Neural progenitor cell (in vitro differentiated cells): ENCODE data around the gene OAS1. TPM values are rescaled to one million over a fixed set of nuclear protein-coding genes. Genes with fewer than 3 reads are reported as not detected.

ENCODE experiments used
- DNase-seq: peaks from one replicate; pipeline ENCODE4 v3.0.0-alpha.2; 2016; ENCODE audit warnings: low spot score
- H2AFZ ChIP-seq: fragments of 200-600 bp; sonication (generic); replicated peaks from 2 replicates; pipeline ENCODE4 v1.6.1; 2016; ENCODE audit warnings: antibody characterized with exemption
- H3F3A ChIP-seq: fragments of 200-600 bp; sonication (generic); 2 replicates; pipeline ENCODE4 v1.6.1; 2016; ENCODE audit warnings: antibody characterized with exemption, low read depth
- H3K27ac ChIP-seq: fragments of 200-600 bp; sonication (generic); 2 replicates; pipeline ENCODE4 v1.5.1; 2016; ENCODE audit warnings: mild to moderate bottlenecking
- H3K27me3 ChIP-seq: fragments of 200-600 bp; sonication (generic); 2 replicates; pipeline ENCODE4 v1.6.1; 2016; ENCODE audit warnings: mild to moderate bottlenecking, moderate library complexity
- H3K36me3 ChIP-seq: fragments of 200-600 bp; sonication (generic); 2 replicates; pipeline ENCODE4 v1.5.1; 2016
- H3K4me1 ChIP-seq: fragments of 200-600 bp; sonication (generic); 2 replicates; pipeline ENCODE4 v1.6.1; 2016; ENCODE audit warnings: mixed run types
- H3K4me2 ChIP-seq: fragments of 200-600 bp; sonication (generic); 2 replicates; pipeline ENCODE4 v1.6.1; 2016
- H3K4me3 ChIP-seq: fragments of 200-600 bp; sonication (generic); 2 replicates; pipeline ENCODE4 v1.5.1; 2016
- H3K79me2 ChIP-seq: fragments of 200-600 bp; sonication (generic); 2 replicates; pipeline ENCODE4 v1.6.1; 2016; ENCODE audit warnings: low read depth
- H3K9ac ChIP-seq: fragments of 200-600 bp; sonication (generic); 2 replicates; pipeline ENCODE4 v1.6.1; 2016
- H3K9me3 ChIP-seq: fragments of 200-600 bp; sonication (generic); 2 replicates; pipeline ENCODE4 v1.5.1; 2016; ENCODE audit warnings: low read depth
- H4K20me1 ChIP-seq: fragments of 200-600 bp; sonication (generic); 2 replicates; pipeline ENCODE4 v1.6.1; 2016; ENCODE audit warnings: low read depth
- H3K27ac Mint-ChIP-seq: 3 replicates; pipeline ENCODE4 v1.8.0; 2021; ENCODE audit warnings: mixed read lengths
- H3K27me3 Mint-ChIP-seq: 2 replicates; pipeline ENCODE4 v1.8.0; 2022; ENCODE audit warnings: low read depth, mild to moderate bottlenecking, inconsistent platforms, moderate library complexity, mixed read lengths; ENCODE audit not compliant: insufficient read depth
- H3K36me3 Mint-ChIP-seq: 3 replicates; pipeline ENCODE4 v1.8.0; 2021; ENCODE audit warnings: mixed read lengths
- H3K4me1 Mint-ChIP-seq: 3 replicates; pipeline ENCODE4 v1.8.0; 2021; ENCODE audit warnings: mixed read lengths
- H3K4me3 Mint-ChIP-seq: 3 replicates; pipeline ENCODE4 v1.8.0; 2021; ENCODE audit warnings: mild to moderate bottlenecking, moderate library complexity, mixed read lengths
- H3K9me3 Mint-ChIP-seq: 3 replicates; pipeline ENCODE4 v1.8.0; 2020; ENCODE audit warnings: mixed read lengths
- EZH2 ChIP-seq: fragments of 200-600 bp; sonication (generic); IDR thresholded peaks from 2 replicates; pipeline ENCODE4 v1.6.1; 2017; ENCODE audit warnings: antibody characterized with exemption, mild to moderate bottlenecking, moderate library complexity
- EZH2phosphoT487 ChIP-seq: fragments of 200-600 bp; sonication (generic); IDR thresholded peaks from 2 replicates; pipeline ENCODE4 v1.6.1; 2017; ENCODE audit warnings: antibody characterized with exemption
- total RNA-seq: library from RNA; depleted of rRNA; stranded (reverse); fragments of >200 nt; gene quantifications from 2 replicates; pipeline ENCODE4 v1.2.3, GENCODE V29; 2015; ENCODE audit warnings: low replicate concordance
- TF ChIP-seq, protein P1 (sequence below): fragments of 200-600 bp; sonication (generic); IDR thresholded peaks from 2 replicates; pipeline ENCODE4 v1.5.1; 2017; ENCODE audit warnings: antibody characterized with exemption, mild to moderate bottlenecking

OAS1 gene
- total RNA-seq, 1 donor from 2014 or later = not detected

DNA sequence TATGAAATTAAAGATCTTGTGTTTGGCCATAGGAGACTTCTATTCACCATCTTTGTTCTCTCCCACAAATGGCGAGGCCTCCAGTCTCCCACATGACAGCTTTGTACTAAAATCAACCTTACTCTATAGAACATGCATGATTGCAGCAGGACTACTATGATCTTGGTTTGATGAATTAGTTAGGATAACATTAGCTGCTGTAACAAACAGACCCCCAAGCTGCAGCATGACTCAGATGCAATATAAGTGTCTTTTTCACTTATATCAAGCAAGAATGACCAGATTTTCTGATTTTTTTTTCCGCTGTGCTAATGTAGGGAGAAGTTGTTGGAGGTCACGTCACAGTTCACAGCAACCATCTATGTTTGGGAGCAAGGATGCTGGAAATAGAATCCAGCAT is 20.7 kb downstream of the OAS1 start:
- Mint-ChIP-seq H3K9me3 (peaks cover 12% of the 10 kb centered on the region), H3K27ac (no peak overlapping the region), H3K4me1 (peaks cover 11% of the 10 kb centered on the region), H3K36me3 (no peaks in the 10 kb centered on the region), H3K27me3 (peaks cover 5% of the 10 kb centered on the region), H3K4me3 (no peak overlapping the region)
- Histone ChIP-seq H3K4me3 (no peak overlapping the region), H3K4me2 (no peak overlapping the region), H4K20me1 (no peaks in the 10 kb centered on the region), H2AFZ (no peak overlapping the region), H3K27ac (no peak overlapping the region), H3K79me2 (no peaks in the 10 kb centered on the region), H3F3A (peaks cover 9% of the 10 kb centered on the region), H3K36me3 (no peaks in the 10 kb centered on the region), H3K4me1 (peaks cover 9% of the 10 kb centered on the region), H3K9ac (no peak overlapping the region), H3K9me3 (no peaks in the 10 kb centered on the region), H3K27me3 (peaks cover 4% of the 10 kb centered on the region)
- DNase-seq = no peak
- TF ChIP-seq EZH2phosphoT487 = no peak
- TF ChIP-seq EZH2 = no peak
- TF ChIP-seq, protein P1, sequence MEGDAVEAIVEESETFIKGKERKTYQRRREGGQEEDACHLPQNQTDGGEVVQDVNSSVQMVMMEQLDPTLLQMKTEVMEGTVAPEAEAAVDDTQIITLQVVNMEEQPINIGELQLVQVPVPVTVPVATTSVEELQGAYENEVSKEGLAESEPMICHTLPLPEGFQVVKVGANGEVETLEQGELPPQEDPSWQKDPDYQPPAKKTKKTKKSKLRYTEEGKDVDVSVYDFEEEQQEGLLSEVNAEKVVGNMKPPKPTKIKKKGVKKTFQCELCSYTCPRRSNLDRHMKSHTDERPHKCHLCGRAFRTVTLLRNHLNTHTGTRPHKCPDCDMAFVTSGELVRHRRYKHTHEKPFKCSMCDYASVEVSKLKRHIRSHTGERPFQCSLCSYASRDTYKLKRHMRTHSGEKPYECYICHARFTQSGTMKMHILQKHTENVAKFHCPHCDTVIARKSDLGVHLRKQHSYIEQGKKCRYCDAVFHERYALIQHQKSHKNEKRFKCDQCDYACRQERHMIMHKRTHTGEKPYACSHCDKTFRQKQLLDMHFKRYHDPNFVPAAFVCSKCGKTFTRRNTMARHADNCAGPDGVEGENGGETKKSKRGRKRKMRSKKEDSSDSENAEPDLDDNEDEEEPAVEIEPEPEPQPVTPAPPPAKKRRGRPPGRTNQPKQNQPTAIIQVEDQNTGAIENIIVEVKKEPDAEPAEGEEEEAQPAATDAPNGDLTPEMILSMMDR = no peak

DNA sequence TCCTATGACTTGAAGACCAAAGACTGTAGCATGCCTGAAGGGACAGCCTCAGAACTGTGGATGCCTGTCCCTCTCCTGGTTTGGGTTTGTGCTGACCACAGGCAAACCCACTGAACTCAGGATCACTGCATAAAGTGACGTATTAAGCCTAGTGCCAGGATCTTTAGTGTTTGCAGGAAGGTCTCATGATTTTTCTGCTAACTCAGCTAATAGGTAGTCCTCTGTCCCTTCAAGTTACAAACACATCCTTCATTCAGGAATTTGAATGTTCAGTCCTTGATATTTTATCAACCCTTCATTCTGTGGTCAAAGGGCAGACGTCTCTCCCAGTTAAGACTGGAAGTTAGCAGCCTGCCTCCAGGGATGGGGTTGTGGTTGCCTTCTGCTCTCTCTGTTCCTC is 21.2 kb downstream of the OAS1 start:
- peaks cover 14% of the 10 kb centered on the region for H3K4me1 ChIP-seq
- no peak overlapping the region for H3K4me2 ChIP-seq
- TF ChIP-seq, protein P1 = no peak
- no peak for TF ChIP-seq EZH2
- Mint-ChIP-seq H3K27me3 (peaks cover 5% of the 10 kb centered on the region), H3K9me3 (peaks cover 12% of the 10 kb centered on the region), H3K36me3 (no peaks in the 10 kb centered on the region), H3K4me3 (no peak overlapping the region), H3K4me1 (peaks cover 15% of the 10 kb centered on the region), H3K27ac (no peak overlapping the region)
- peaks cover 14% of the 10 kb centered on the region for H3F3A ChIP-seq
- DNase-seq = no peak
- H3K27me3 ChIP-seq = peaks cover 4% of the 10 kb centered on the region
- H3K9ac ChIP-seq = no peak overlapping the region
- no peak overlapping the region for H3K27ac ChIP-seq
- H3K4me3 ChIP-seq = no peak overlapping the region
- no peaks in the 10 kb centered on the region for H4K20me1 ChIP-seq
- no peaks in the 10 kb centered on the region for H3K79me2 ChIP-seq
- H2AFZ ChIP-seq = no peak overlapping the region
- H3K36me3 ChIP-seq = no peaks in the 10 kb centered on the region
- H3K9me3 ChIP-seq = no peaks in the 10 kb centered on the region

DNA sequence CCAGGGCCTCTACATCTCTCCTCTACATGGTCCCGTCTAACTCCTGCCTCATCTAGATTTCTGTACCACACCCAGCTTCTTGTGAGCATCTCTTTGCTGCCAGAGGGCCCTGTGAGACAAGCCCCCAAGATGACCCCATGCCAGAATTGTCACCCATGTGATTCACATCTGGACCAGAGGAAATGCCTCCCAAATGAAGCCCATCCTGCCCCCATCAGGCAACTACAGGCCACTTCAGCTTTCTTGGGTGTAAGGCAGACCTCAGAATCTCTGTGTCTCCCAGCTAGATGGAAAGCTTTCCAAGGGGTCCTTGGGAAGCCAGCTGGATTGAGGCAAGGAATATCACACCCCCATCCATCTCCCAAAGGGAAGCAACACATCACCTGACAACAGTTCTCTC is 22.2 kb downstream of the OAS1 start:
- no peaks in the 10 kb centered on the region for H3K79me2 ChIP-seq
- no peak overlapping the region for H2AFZ ChIP-seq
- DNase-seq = no peak

More for the DNA sequence above, 22.2 kb downstream of the OAS1 start:
- TF ChIP-seq EZH2phosphoT487 = no peak
- no peak for TF ChIP-seq EZH2
- TF ChIP-seq, protein P1 = peak; percentile 48
- Histone ChIP-seq H3K9ac (no peak overlapping the region), H3F3A (peaks cover 17% of the 10 kb centered on the region), H3K9me3 (no peaks in the 10 kb centered on the region), H3K4me3 (no peak overlapping the region), H3K27me3 (peaks cover 4% of the 10 kb centered on the region), H3K4me1 (peaks cover 15% of the 10 kb centered on the region), H3K27ac (no peak overlapping the region), H4K20me1 (no peaks in the 10 kb centered on the region), H3K36me3 (no peaks in the 10 kb centered on the region), H3K4me2 (no peak overlapping the region)
- H3K9me3 Mint-ChIP-seq = peaks cover 12% of the 10 kb centered on the region
- H3K27me3 Mint-ChIP-seq = peaks cover 5% of the 10 kb centered on the region
- no peak overlapping the region for H3K4me3 Mint-ChIP-seq
- peaks cover 15% of the 10 kb centered on the region for H3K4me1 Mint-ChIP-seq
- H3K36me3 Mint-ChIP-seq = no peaks in the 10 kb centered on the region
- H3K27ac Mint-ChIP-seq = no peak overlapping the region
